GM23338 (cell line): Measurements from ENCODE around the gene DHX29. TPM values are rescaled to one million over a fixed set of nuclear protein-coding genes. Genes with fewer than 3 reads are reported as not detected.

Source experiments
- ATAC-seq: fragments of 200-7000 bp; cut with Tn5 transposase; 3 replicates; pipeline ENCODE4 v1.9.1; 2020
- DNase-seq: peaks from one replicate; pipeline ENCODE4 v3.0.0-alpha.2; 2015; ENCODE audit warnings: low spot score
- H2AFZ ChIP-seq: fragments of 200-600 bp; sonication (generic); 2 replicates; pipeline ENCODE4 v1.8.0; 2016; ENCODE audit warnings: antibody characterized with exemption, mild to moderate bottlenecking, moderate library complexity
- H3F3A ChIP-seq: fragments of 200-600 bp; sonication (generic); replicated peaks from 2 replicates; pipeline ENCODE4 v1.8.0; 2017; ENCODE audit warnings: antibody characterized with exemption, mixed run types, low read depth
- H3K27ac ChIP-seq: fragments of 200-600 bp; sonication (generic); 2 replicates; pipeline ENCODE4 v1.6.1; 2016; ENCODE audit warnings: low read depth
- H3K27me3 ChIP-seq: fragments of 200-600 bp; sonication (generic); 2 replicates; pipeline ENCODE4 v1.8.0; 2016; ENCODE audit warnings: mild to moderate bottlenecking, mixed run types, moderate library complexity; ENCODE audit not compliant: insufficient read depth
- H3K36me3 ChIP-seq: fragments of 200-600 bp; sonication (generic); 2 replicates; pipeline ENCODE4 v1.8.0; 2016; ENCODE audit warnings: mild to moderate bottlenecking; ENCODE audit not compliant: insufficient read depth
- H3K4me1 ChIP-seq: fragments of 200-600 bp; sonication (generic); 2 replicates; pipeline ENCODE4 v1.8.0; 2016; ENCODE audit warnings: mild to moderate bottlenecking, moderate library complexity; ENCODE audit not compliant: insufficient read depth
- H3K4me2 ChIP-seq: fragments of 200-600 bp; sonication (generic); 2 replicates; pipeline ENCODE4 v1.7.1; 2017; ENCODE audit warnings: mixed run types
- H3K4me3 ChIP-seq: fragments of 200-600 bp; sonication (generic); 2 replicates; pipeline ENCODE4 v1.6.1; 2016; ENCODE audit warnings: mixed run types
- H3K79me2 ChIP-seq: fragments of 200-600 bp; sonication (generic); replicated peaks from 2 replicates; pipeline ENCODE4 v1.8.0; 2017; ENCODE audit warnings: mild to moderate bottlenecking; ENCODE audit not compliant: insufficient read depth
- H3K9me2 ChIP-seq: fragments of 200-600 bp; sonication (generic); 2 replicates; pipeline ENCODE4 v1.8.0; 2017; ENCODE audit not compliant: insufficient read depth
- H4K20me1 ChIP-seq: fragments of 200-600 bp; sonication (generic); replicated peaks from 2 replicates; pipeline ENCODE4 v1.8.0; 2017; ENCODE audit warnings: mild to moderate bottlenecking; ENCODE audit not compliant: insufficient read depth
- H3K27ac Mint-ChIP-seq: 2 replicates; pipeline ENCODE4 v1.8.0; 2020; ENCODE audit warnings: inconsistent platforms, mild to moderate bottlenecking, moderate library complexity, mixed read lengths
- H3K27me3 Mint-ChIP-seq: 3 replicates; pipeline ENCODE4 v1.8.0; 2022; ENCODE audit warnings: low read depth, mild to moderate bottlenecking, moderate library complexity, mixed read lengths, inconsistent platforms; ENCODE audit not compliant: insufficient read depth, poor library complexity
- H3K36me3 Mint-ChIP-seq: 3 replicates; pipeline ENCODE4 v1.8.0; 2021; ENCODE audit warnings: low read depth, mild to moderate bottlenecking, inconsistent platforms, moderate library complexity, mixed read lengths
- H3K4me1 Mint-ChIP-seq: 3 replicates; pipeline ENCODE4 v1.8.0; 2020; ENCODE audit warnings: mild to moderate bottlenecking, inconsistent platforms, mixed read lengths
- H3K4me3 Mint-ChIP-seq: 3 replicates; pipeline ENCODE4 v1.8.0; 2021; ENCODE audit warnings: moderate library complexity, mild to moderate bottlenecking, inconsistent platforms, mixed read lengths
- H3K9me3 Mint-ChIP-seq: 3 replicates; pipeline ENCODE4 v1.8.0; 2020; ENCODE audit warnings: moderate library complexity, mild to moderate bottlenecking, inconsistent platforms, mixed read lengths
- ETS1 ChIP-seq: IDR thresholded peaks from 2 replicates; pipeline ENCODE4 v1.6.1; 2016; ENCODE audit warnings: antibody characterized with exemption
- JUNB ChIP-seq: IDR thresholded peaks from one replicate; pipeline ENCODE4 v1.6.1; 2016; ENCODE audit warnings: antibody characterized with exemption; ENCODE audit not compliant: unreplicated experiment
- NANOG ChIP-seq: IDR thresholded peaks from 2 replicates; pipeline ENCODE4 v1.6.1; 2016; ENCODE audit warnings: antibody characterized with exemption, borderline replicate concordance
- POLR2AphosphoS5 ChIP-seq: IDR thresholded peaks from 2 replicates; pipeline ENCODE4 v1.6.1; 2016; ENCODE audit warnings: antibody characterized with exemption, low read depth
- STAT1 ChIP-seq: IDR thresholded peaks from one replicate; pipeline ENCODE4 v1.6.1; 2016; ENCODE audit warnings: antibody characterized with exemption; ENCODE audit not compliant: unreplicated experiment
- ZNF114 ChIP-seq: fragments of 250-450 bp; sonication (Bioruptor Pico); IDR thresholded peaks from 2 replicates; pipeline ENCODE4 v1.5.0; 2020; ENCODE audit warnings: mild to moderate bottlenecking, moderate library complexity
- ZNF331 ChIP-seq: fragments of 250-450 bp; sonication (Bioruptor Pico); IDR thresholded peaks from 2 replicates; pipeline ENCODE4 v1.5.0; 2020; ENCODE audit warnings: low read depth, mild to moderate bottlenecking, moderate library complexity
- polyA plus RNA-seq: library from polyadenylated mRNA; unstranded; fragments of >200 nt; fragmentation: Nextera tagmentation; extraction: Ambion mirVana; gene quantifications from 2 replicates; pipeline ENCODE4 v1.2.1, GENCODE V29; 2016
- total RNA-seq: library from RNA; depleted of rRNA; stranded (reverse); fragments of >200 nt; shearing (Covaris generic); gene quantifications from 2 replicates; pipeline ENCODE4 v1.2.3, GENCODE V29; 2014
- TF ChIP-seq, protein P1 (sequence below): IDR thresholded peaks from one replicate; pipeline ENCODE4 v1.6.1; 2018; ENCODE audit warnings: antibody characterized with exemption; ENCODE audit not compliant: unreplicated experiment
- TF ChIP-seq, protein P2 (sequence below), 2 experiments: fragments of 200-600 bp in 1 of 2; sonication (generic) in 1 of 2; conservative IDR thresholded peaks; 2 replicates each; pipeline versions ENCODE4 v1.5.1 to v1.6.1; 2016 to 2017; ENCODE audit warnings: antibody characterized with exemption in 2 of 2, low read depth in 2 of 2, mild to moderate bottlenecking in 2 of 2, moderate library complexity in 1 of 2
- TF ChIP-seq, protein P3 (sequence below): fragments of 250-450 bp; sonication (Bioruptor Pico); IDR thresholded peaks from 2 replicates; pipeline ENCODE4 v1.5.0; 2020; ENCODE audit warnings: mild to moderate bottlenecking, moderate library complexity

The DHX29 gene
- total and polyA plus RNA-seq, 2 experiments from 2014 or later = 34.6 to 137 TPM

DNA sequence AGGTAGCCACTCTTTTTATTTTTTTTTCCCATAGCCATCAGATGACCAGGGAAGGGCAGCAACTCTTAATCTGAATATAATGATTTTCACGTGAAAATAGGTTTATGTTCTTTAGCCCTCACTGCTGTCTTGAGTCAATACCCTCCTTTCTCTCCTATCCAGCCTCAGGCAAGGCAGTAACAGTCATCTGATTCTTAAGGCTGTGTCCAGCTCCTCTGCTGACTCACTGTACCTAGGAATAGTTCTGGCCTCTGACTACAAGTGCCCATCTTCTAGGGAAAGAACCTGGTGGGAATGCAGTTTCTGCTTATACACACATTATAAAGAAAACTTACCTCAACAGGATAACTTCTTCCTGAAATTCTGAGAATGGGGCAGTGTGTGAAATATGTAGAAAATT, 30.7 kb downstream of the DHX29 start:
- H3K4me3 ChIP-seq = no peak overlapping the region
- no peaks in the 10 kb centered on the region for H3K4me1 ChIP-seq
- TF ChIP-seq, protein P1, sequence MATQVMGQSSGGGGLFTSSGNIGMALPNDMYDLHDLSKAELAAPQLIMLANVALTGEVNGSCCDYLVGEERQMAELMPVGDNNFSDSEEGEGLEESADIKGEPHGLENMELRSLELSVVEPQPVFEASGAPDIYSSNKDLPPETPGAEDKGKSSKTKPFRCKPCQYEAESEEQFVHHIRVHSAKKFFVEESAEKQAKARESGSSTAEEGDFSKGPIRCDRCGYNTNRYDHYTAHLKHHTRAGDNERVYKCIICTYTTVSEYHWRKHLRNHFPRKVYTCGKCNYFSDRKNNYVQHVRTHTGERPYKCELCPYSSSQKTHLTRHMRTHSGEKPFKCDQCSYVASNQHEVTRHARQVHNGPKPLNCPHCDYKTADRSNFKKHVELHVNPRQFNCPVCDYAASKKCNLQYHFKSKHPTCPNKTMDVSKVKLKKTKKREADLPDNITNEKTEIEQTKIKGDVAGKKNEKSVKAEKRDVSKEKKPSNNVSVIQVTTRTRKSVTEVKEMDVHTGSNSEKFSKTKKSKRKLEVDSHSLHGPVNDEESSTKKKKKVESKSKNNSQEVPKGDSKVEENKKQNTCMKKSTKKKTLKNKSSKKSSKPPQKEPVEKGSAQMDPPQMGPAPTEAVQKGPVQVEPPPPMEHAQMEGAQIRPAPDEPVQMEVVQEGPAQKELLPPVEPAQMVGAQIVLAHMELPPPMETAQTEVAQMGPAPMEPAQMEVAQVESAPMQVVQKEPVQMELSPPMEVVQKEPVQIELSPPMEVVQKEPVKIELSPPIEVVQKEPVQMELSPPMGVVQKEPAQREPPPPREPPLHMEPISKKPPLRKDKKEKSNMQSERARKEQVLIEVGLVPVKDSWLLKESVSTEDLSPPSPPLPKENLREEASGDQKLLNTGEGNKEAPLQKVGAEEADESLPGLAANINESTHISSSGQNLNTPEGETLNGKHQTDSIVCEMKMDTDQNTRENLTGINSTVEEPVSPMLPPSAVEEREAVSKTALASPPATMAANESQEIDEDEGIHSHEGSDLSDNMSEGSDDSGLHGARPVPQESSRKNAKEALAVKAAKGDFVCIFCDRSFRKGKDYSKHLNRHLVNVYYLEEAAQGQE = no peak
- TF ChIP-seq POLR2AphosphoS5 = no peak
- TF ChIP-seq JUNB = no peak
- TF ChIP-seq, protein P2, sequence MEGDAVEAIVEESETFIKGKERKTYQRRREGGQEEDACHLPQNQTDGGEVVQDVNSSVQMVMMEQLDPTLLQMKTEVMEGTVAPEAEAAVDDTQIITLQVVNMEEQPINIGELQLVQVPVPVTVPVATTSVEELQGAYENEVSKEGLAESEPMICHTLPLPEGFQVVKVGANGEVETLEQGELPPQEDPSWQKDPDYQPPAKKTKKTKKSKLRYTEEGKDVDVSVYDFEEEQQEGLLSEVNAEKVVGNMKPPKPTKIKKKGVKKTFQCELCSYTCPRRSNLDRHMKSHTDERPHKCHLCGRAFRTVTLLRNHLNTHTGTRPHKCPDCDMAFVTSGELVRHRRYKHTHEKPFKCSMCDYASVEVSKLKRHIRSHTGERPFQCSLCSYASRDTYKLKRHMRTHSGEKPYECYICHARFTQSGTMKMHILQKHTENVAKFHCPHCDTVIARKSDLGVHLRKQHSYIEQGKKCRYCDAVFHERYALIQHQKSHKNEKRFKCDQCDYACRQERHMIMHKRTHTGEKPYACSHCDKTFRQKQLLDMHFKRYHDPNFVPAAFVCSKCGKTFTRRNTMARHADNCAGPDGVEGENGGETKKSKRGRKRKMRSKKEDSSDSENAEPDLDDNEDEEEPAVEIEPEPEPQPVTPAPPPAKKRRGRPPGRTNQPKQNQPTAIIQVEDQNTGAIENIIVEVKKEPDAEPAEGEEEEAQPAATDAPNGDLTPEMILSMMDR (conservative IDR thresholded peaks at IDR 0.05; ENCODE audit: low read depth in 2 of 2) = no peak
- TF ChIP-seq STAT1 = no peak
- no peak for TF ChIP-seq NANOG
- TF ChIP-seq, protein P3, sequence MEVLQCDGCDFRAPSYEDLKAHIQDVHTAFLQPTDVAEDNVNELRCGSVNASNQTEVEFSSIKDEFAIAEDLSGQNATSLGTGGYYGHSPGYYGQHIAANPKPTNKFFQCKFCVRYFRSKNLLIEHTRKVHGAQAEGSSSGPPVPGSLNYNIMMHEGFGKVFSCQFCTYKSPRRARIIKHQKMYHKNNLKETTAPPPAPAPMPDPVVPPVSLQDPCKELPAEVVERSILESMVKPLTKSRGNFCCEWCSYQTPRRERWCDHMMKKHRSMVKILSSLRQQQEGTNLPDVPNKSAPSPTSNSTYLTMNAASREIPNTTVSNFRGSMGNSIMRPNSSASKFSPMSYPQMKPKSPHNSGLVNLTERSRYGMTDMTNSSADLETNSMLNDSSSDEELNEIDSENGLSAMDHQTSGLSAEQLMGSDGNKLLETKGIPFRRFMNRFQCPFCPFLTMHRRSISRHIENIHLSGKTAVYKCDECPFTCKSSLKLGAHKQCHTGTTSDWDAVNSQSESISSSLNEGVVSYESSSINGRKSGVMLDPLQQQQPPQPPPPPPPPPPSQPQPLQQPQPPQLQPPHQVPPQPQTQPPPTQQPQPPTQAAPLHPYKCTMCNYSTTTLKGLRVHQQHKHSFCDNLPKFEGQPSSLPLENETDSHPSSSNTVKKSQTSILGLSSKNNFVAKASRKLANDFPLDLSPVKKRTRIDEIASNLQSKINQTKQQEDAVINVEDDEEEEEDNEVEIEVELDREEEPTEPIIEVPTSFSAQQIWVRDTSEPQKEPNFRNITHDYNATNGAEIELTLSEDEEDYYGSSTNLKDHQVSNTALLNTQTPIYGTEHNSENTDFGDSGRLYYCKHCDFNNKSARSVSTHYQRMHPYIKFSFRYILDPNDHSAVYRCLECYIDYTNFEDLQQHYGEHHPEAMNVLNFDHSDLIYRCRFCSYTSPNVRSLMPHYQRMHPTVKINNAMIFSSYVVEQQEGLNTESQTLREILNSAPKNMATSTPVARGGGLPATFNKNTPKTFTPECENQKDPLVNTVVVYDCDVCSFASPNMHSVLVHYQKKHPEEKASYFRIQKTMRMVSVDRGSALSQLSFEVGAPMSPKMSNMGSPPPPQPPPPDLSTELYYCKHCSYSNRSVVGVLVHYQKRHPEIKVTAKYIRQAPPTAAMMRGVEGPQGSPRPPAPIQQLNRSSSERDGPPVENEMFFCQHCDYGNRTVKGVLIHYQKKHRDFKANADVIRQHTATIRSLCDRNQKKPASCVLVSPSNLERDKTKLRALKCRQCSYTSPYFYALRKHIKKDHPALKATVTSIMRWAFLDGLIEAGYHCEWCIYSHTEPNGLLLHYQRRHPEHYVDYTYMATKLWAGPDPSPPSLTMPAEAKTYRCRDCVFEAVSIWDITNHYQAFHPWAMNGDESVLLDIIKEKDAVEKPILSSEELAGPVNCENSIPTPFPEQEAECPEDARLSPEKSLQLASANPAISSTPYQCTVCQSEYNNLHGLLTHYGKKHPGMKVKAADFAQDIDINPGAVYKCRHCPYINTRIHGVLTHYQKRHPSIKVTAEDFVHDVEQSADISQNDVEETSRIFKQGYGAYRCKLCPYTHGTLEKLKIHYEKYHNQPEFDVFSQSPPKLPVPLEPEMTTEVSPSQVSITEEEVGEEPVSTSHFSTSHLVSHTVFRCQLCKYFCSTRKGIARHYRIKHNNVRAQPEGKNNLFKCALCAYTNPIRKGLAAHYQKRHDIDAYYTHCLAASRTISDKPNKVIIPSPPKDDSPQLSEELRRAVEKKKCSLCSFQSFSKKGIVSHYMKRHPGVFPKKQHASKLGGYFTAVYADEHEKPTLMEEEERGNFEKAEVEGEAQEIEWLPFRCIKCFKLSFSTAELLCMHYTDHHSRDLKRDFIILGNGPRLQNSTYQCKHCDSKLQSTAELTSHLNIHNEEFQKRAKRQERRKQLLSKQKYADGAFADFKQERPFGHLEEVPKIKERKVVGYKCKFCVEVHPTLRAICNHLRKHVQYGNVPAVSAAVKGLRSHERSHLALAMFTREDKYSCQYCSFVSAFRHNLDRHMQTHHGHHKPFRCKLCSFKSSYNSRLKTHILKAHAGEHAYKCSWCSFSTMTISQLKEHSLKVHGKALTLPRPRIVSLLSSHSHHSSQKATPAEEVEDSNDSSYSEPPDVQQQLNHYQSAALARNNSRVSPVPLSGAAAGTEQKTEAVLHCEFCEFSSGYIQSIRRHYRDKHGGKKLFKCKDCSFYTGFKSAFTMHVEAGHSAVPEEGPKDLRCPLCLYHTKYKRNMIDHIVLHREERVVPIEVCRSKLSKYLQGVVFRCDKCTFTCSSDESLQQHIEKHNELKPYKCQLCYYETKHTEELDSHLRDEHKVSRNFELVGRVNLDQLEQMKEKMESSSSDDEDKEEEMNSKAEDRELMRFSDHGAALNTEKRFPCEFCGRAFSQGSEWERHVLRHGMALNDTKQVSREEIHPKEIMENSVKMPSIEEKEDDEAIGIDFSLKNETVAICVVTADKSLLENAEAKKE = no peak
- TF ChIP-seq ETS1 = no peak
- no peak for TF ChIP-seq ZNF114 (CRISPR knock-in tag)
- TF ChIP-seq ZNF331 = no peak
- H3K4me2 ChIP-seq = no peak overlapping the region
- H3K36me3 ChIP-seq = peaks cover 17% of the 10 kb centered on the region; the same call in 1 of the 2 replicates
- H3K9me3 Mint-ChIP-seq = no peaks in the 10 kb centered on the region
- peaks cover 27% of the 10 kb centered on the region for H3K36me3 Mint-ChIP-seq
- H3K9me2 ChIP-seq = no peaks in the 10 kb centered on the region
- no peak overlapping the region for H3K27ac Mint-ChIP-seq
- H3K27me3 ChIP-seq = no peaks in the 10 kb centered on the region
- no peaks in the 10 kb centered on the region for H3F3A ChIP-seq
- 0 out of 2 replicates have a peak, but pooled peaks cover 6% of the 10 kb centered on the region for H4K20me1 ChIP-seq
- no peaks in the 10 kb centered on the region for H3K27me3 Mint-ChIP-seq
- H2AFZ ChIP-seq = no peak overlapping the region
- no peak for DNase-seq
- H3K4me1 Mint-ChIP-seq = no peaks in the 10 kb centered on the region
- H3K79me2 ChIP-seq = no peaks in the 10 kb centered on the region
- no peak overlapping the region for H3K4me3 Mint-ChIP-seq
- ATAC-seq = no peak
- H3K27ac ChIP-seq = no peak overlapping the region
